K562 (cell line): ENCODE results near the gene ATP6V0A1. TPM values are rescaled to one million over a fixed set of nuclear protein-coding genes. Genes with fewer than 3 reads are reported as not detected.

Experiments used
- ATF1 ChIP-seq, 2 experiments: fragments of 450-650 bp in 1 of 2; IDR thresholded peaks; 2 replicates each; pipeline ENCODE4 v1.6.1; 2016; ENCODE audit warnings: missing compliant biosample characterization in 1 of 2, missing genetic modification characterization in 1 of 2
- CEBPB ChIP-seq: fragments of 450-650 bp; IDR thresholded peaks from 2 replicates; pipeline ENCODE4 v1.6.1; 2016; ENCODE audit warnings: missing genetic modification characterization, missing compliant biosample characterization
- ERF ChIP-seq: fragments of 450-650 bp; formaldehyde crosslinking; IDR thresholded peaks from 2 replicates; pipeline ENCODE4 v1.4.0; 2020; ENCODE audit warnings: mild to moderate bottlenecking, mixed read lengths
- KAT8 ChIP-seq: fragments of 450-650 bp; IDR thresholded peaks from 2 replicates; pipeline ENCODE4 v1.6.1; 2016; ENCODE audit warnings: low read depth, mild to moderate bottlenecking
- MAFK ChIP-seq: IDR thresholded peaks from 2 replicates; pipeline ENCODE4 v1.6.1; 2011; ENCODE audit warnings: low read length, improper control_type of control experiment
- RAD21 ChIP-seq, 2 experiments: fragments of 250-450 bp in 1 of 2; fragments of 450-650 bp in 1 of 2; sonication (Bioruptor Pico) in 1 of 2; formaldehyde crosslinking in 1 of 2; IDR thresholded peaks in 1 of 2; conservative IDR thresholded peaks in 1 of 2; 2 replicates each; pipeline versions ENCODE4 v1.4.0 to v1.8.0; 2020 to 2022; ENCODE audit warnings: mild to moderate bottlenecking in 2 of 2, moderate library complexity in 1 of 2
- RB1 ChIP-seq: fragments of 450-650 bp; IDR thresholded peaks from 2 replicates; pipeline ENCODE4 v1.6.1; 2017; ENCODE audit warnings: low read depth, mild to moderate bottlenecking
- RBM14 ChIP-seq: fragments of 200-400 bp; formaldehyde crosslinking; IDR thresholded peaks from 2 replicates; pipeline ENCODE4 v1.6.1; 2018; ENCODE audit warnings: low read depth, mild to moderate bottlenecking, low read length, moderate library complexity, borderline replicate concordance; ENCODE audit not compliant: insufficient read depth
- SAFB2 ChIP-seq: fragments of 200-400 bp; formaldehyde crosslinking; IDR thresholded peaks from 2 replicates; pipeline ENCODE4 v1.6.1; 2018; ENCODE audit warnings: borderline replicate concordance, low read length, low read depth, moderate library complexity; ENCODE audit not compliant: severe bottlenecking
- SETDB1 ChIP-seq: IDR thresholded peaks from one replicate; pipeline ENCODE4 v1.6.1; 2012; ENCODE audit warnings: low read length, control low read depth, inconsistent platforms
- SRSF3 ChIP-seq: fragments of 200-400 bp; formaldehyde crosslinking; IDR thresholded peaks from 2 replicates; pipeline ENCODE4 v1.6.1; 2016; ENCODE audit warnings: mild to moderate bottlenecking, low read length, moderate library complexity; ENCODE audit not compliant: insufficient read depth
- TAF15 ChIP-seq: fragments of 200-400 bp; formaldehyde crosslinking; IDR thresholded peaks from 2 replicates; pipeline ENCODE4 v1.6.1; 2017; ENCODE audit warnings: mild to moderate bottlenecking, low read depth, low read length, moderate library complexity
- TAF9B ChIP-seq: fragments of 450-650 bp; IDR thresholded peaks from 2 replicates; pipeline ENCODE4 v1.6.1; 2018; ENCODE audit warnings: mild to moderate bottlenecking; ENCODE audit not compliant: partially characterized antibody
- ZBTB1 ChIP-seq: sonication (generic); formaldehyde crosslinking; IDR thresholded peaks from 2 replicates; pipeline ENCODE4 v1.8.1; 2023; ENCODE audit warnings: missing genetic modification reagents, low read depth, mild to moderate bottlenecking, borderline replicate concordance
- ZFP91 ChIP-seq: sonication (generic); formaldehyde crosslinking; IDR thresholded peaks from 2 replicates; pipeline ENCODE4 v1.8.0; 2022; ENCODE audit warnings: mild to moderate bottlenecking, missing genetic modification reagents
- ZFX ChIP-seq: sonication (generic); formaldehyde crosslinking; IDR thresholded peaks from 2 replicates; pipeline ENCODE4 v1.8.0; 2022; ENCODE audit warnings: mild to moderate bottlenecking, missing genetic modification reagents, moderate library complexity
- ZNF124 ChIP-seq: sonication (generic); formaldehyde crosslinking; IDR thresholded peaks from 2 replicates; pipeline ENCODE4 v1.8.1; 2022; ENCODE audit warnings: missing genetic modification reagents
- ZNF282 ChIP-seq: sonication (generic); formaldehyde crosslinking; IDR thresholded peaks from 2 replicates; pipeline ENCODE4 v1.8.1; 2023; ENCODE audit warnings: missing genetic modification reagents
- ZNF436 ChIP-seq: fragments of 250-450, 450-650 bp; sonication (Bioruptor Pico); formaldehyde crosslinking; IDR thresholded peaks from 2 replicates; pipeline ENCODE4 v1.7.0; 2020; ENCODE audit warnings: mild to moderate bottlenecking
- ZNF592 ChIP-seq: fragments of 450-650 bp; IDR thresholded peaks from 2 replicates; pipeline ENCODE4 v1.6.1; 2017; ENCODE audit warnings: antibody characterized with exemption, mild to moderate bottlenecking
- polyA plus RNA-seq, 8 experiments: library from polyadenylated mRNA; depleted of rRNA in 4 of 8; stranded (reverse) in 5 of 8; unstranded in 3 of 8; fragments of >200 nt; fragmentation: Nextera tagmentation in 2 of 8; fragmentation: Illumina TruSeq in 1 of 8; extraction: Ambion mirVana in 2 of 8; extraction: Trizol in 1 of 8; gene quantifications; 2 replicates each; pipeline versions ENCODE4 v1.2.1 to v1.2.3, GENCODE V29; 2011 to 2014; ENCODE audit warnings: inconsistent platforms in 1 of 8, missing spikeins in 1 of 8
- total RNA-seq, 7 experiments: library from RNA; depleted of rRNA in 6 of 7; stranded (reverse); fragments of >200 nt in 6 of 7; fragmentation: Illumina TruSeq in 2 of 7; extraction: Trizol in 2 of 7; gene quantifications; 2 replicates each; pipeline versions ENCODE4 v1.2.1 to v1.2.3, GENCODE V29; 2011 to 2021; ENCODE audit warnings: low replicate concordance in 1 of 7
- TF ChIP-seq, protein P1 (sequence below): fragments of 250-450 bp; sonication (Bioruptor Pico); IDR thresholded peaks from 2 replicates; pipeline ENCODE4 v1.8.0; 2022; ENCODE audit warnings: moderate library complexity, mild to moderate bottlenecking, inconsistent platforms

Gene ATP6V0A1
- total and polyA plus RNA-seq, 9 of the 15 experiments (the other 6 are each of a cell fraction or from before 2014, with no cell fraction given) = 11.8 to 158 (median 75.5) TPM

- TF ChIP-seq RAD21 (CRISPR knock-in tag; conservative IDR thresholded peaks at IDR 0.05 in 1 of 2, IDR thresholded peaks at IDR 0.05 in 1 of 2) (no peak), SAFB2 (no peak), SRSF3 (no peak), MAFK (no peak), TAF15 (no peak), CEBPB (no peak), ZFP91 (CRISPR knock-in tag) (no peak), ATF1 (CRISPR knock-in tag; IDR thresholded peaks at IDR 0.05) (no peak), ATF1 (tag; IDR thresholded peaks at IDR 0.05) (no peak; the same call in 1 of the 2 replicates), ZFX (CRISPR knock-in tag) (0 out of 2 replicates have a peak, but pooled peaks have one; percentile 18), ERF (no peak; the same call in 1 of the 2 replicates), ZNF282 (CRISPR knock-in tag) (no peak), SETDB1 (no peak), ZNF124 (CRISPR knock-in tag) (no peak), TAF9B (no peak), ZNF436 (no peak), RBM14 (no peak), KAT8 (no peak), ZBTB1 (no peak), ZNF592 (peak; percentile 58), RB1 (no peak)
- TF ChIP-seq, protein P1, sequence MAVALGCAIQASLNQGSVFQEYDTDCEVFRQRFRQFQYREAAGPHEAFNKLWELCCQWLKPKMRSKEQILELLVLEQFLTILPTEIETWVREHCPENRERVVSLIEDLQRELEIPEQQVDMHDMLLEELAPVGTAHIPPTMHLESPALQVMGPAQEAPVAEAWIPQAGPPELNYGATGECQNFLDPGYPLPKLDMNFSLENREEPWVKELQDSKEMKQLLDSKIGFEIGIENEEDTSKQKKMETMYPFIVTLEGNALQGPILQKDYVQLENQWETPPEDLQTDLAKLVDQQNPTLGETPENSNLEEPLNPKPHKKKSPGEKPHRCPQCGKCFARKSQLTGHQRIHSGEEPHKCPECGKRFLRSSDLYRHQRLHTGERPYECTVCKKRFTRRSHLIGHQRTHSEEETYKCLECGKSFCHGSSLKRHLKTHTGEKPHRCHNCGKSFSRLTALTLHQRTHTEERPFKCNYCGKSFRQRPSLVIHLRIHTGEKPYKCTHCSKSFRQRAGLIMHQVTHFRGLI (CRISPR knock-in tag) = no peak
Measured at GRCh38 chr17:42518755-42519545, 60.3 kb downstream of the ATP6V0A1 start (continued).
